Adrenal gland (tissue), 5 donors: Measurements from ENCODE around the gene TIMM44.

Source experiments
- CTCF ChIP-seq, 6 experiments: fragments of 450-650 bp in 4 of 6; fragments of 200-600 bp in 2 of 6; sonication (generic) in 1 of 6; IDR thresholded peaks; 1 replicate in 5 of 6; 2 replicates in 1 of 6; pipeline versions ENCODE4 v1.5.1 to v1.8.0; 2016 to 2021; ENCODE audit warnings: antibody characterized with exemption in 6 of 6, mild to moderate bottlenecking in 2 of 6, moderate library complexity in 1 of 6
- POLR2A ChIP-seq, 2 donors: fragments of 450-650 bp; IDR thresholded peaks; one replicate each; pipeline ENCODE4 v1.6.1; 2017; ENCODE audit warnings: antibody characterized with exemption in 2 of 2, mild to moderate bottlenecking in 2 of 2, moderate library complexity in 1 of 2
- donor health status: DM: no; HTN: no; CAD: no.

GRCh38 chr19:7905268-7905667, 38.2 kb downstream of the TIMM44 start:
- no peak for TF ChIP-seq CTCF (IDR thresholded peaks at IDR 0.05)
- no peak for TF ChIP-seq POLR2A (IDR thresholded peaks at IDR 0.05)
